ENCODE data around the gene LDHD.
A peak's percentile ranks its signal among the peaks of the same experiment; 100 is the strongest.

LDHD gene

GRCh38 chr16:75116081-75116910, at the start of gene LDHD:
Gene LDHD, minus strand, starts transcription at chr16:75116780. Its CDS starts 60 bp downstream, at chr16:75116720.
- no peak within 1 kb of the TSS for H3K4me3 ChIP-seq (ENCODE audit: low read length)
- peak; percentile 33 for DNase-seq (ENCODE audit: low read depth)
- TF ChIP-seq, protein P1, sequence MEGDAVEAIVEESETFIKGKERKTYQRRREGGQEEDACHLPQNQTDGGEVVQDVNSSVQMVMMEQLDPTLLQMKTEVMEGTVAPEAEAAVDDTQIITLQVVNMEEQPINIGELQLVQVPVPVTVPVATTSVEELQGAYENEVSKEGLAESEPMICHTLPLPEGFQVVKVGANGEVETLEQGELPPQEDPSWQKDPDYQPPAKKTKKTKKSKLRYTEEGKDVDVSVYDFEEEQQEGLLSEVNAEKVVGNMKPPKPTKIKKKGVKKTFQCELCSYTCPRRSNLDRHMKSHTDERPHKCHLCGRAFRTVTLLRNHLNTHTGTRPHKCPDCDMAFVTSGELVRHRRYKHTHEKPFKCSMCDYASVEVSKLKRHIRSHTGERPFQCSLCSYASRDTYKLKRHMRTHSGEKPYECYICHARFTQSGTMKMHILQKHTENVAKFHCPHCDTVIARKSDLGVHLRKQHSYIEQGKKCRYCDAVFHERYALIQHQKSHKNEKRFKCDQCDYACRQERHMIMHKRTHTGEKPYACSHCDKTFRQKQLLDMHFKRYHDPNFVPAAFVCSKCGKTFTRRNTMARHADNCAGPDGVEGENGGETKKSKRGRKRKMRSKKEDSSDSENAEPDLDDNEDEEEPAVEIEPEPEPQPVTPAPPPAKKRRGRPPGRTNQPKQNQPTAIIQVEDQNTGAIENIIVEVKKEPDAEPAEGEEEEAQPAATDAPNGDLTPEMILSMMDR (IDR thresholded peaks at IDR 0.05; ENCODE audit: insufficient read depth, low read depth, low read length, missing control alignments), result no peak

DNA sequence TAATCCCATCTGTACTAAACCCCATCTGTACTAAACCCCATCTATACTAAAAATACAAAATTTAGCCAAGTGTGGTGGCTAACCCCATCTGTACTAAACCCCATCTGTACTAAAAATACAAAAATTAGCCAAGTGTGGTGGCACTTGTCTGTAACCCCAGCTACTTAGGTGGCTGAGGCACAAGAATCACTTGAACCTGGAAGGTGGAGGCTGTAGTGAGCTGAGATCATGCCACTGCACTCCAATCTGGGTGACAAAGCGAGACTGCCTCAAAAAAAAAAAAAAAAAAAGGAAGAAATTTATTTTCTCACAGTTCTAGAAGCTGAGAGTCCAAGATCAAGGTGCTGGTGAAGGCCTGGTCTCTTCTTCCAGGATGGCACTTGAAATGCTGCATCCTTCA, 43.8 kb upstream of the LDHD start:
- no peak overlapping the region for H3K4me3 ChIP-seq (ENCODE audit: low read length)
- no peak for DNase-seq (ENCODE audit: low read depth)
- TF ChIP-seq, protein P1 (IDR thresholded peaks at IDR 0.05; ENCODE audit: insufficient read depth, low read depth, low read length, missing control alignments), result no peak

DNA sequence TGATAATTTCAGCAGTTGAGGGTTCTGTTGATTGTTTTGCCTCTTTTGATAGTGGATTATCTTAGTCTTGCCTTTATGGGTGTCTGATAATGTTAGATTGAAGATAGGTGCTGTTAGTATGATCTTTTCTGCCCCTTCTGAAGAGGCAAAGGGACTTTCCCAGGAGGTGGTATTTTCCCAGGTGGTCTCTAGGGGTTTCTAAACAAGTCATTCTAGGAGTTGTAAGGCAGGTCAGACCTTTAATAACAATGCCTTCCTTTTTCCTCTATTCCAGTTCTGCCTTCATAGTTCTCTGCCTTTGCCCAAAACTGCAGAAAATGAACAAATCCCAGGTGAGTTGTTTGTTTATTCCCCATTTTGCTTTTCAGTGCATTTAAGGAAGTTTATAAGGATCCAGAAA, 36.1 kb upstream of the LDHD start:
- no peak for DNase-seq (ENCODE audit: low read depth)
- TF ChIP-seq, protein P1 (IDR thresholded peaks at IDR 0.05; ENCODE audit: insufficient read depth, low read depth, low read length, missing control alignments), result no peak
- no peak overlapping the region for H3K4me3 ChIP-seq (ENCODE audit: low read length)

DNA sequence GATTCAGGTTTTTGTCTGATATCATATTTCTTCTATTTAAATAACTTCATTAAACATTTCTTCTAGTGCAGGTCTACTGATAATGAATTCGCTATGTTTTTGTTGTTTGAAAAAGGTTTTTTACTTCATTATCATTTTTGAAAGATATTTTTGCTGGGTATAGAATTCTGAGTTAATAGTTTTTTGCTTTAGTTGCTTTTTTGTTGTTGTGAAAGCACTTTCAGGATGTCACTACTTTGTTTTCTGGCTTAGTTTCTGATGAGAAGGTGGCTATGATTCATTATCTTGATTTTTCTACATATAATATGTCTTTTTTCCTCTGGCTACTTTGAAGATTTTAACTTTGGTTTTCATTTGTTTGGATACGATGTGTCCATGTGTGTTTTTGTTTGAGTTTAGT, 35.2 kb upstream of the LDHD start:
- TF ChIP-seq, protein P1 (IDR thresholded peaks at IDR 0.05; ENCODE audit: insufficient read depth, low read depth, low read length, missing control alignments), result no peak
- H3K4me3 ChIP-seq (ENCODE audit: low read length), result no peak overlapping the region
- no peak for DNase-seq (ENCODE audit: low read depth)

DNA sequence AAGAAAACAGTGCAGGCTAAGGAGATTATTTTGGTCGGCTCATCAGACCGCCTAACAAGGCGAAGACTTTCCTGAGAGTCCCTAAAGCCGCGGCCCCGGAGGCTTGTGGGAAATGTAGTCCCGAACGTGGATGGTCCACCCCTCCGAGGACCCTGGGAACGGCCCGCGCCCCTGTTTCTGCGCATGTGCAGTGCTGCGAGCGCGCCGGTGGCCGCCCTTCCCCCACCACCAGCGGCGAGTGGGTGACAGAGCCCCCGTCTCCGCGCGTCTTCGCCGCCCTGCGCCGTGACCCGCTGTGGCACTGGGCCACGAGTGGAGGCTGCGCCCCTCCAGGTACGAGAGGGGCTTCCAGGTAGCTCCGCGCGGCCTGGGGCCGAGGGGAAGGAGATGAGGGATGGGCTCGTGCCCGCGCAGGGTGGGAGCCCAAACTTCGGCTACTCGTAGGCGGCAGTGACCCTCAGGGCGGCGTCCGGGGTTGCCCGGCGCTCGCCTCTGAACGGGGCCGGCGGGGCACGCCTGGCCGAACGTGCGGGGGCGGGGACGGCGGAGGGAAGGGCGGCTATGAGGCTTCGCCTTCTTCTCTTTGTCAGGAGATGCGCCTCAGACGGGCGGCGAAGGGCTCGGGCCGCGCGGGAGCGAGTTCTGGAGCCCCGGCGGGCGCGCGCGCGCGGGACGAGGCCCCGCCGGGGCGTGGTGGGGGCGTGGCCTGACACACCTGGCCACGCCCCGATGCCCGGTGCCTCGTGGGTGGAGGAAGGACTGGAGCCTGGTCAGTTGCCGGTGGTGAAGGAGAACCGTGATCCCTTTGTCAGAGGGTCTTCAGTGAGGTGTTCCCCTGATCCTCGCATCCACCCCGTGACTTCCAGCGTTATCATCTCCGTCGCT, 32.0 kb upstream of the LDHD start, which contains the start of gene ZFP1:
ZFP1 (plus strand) TSS at position 214 of the 885 bp plus-strand sequence. CDS start 4,428 bp downstream, outside the sequence.
- peak within 1 kb of the TSS; percentile 86 for H3K4me3 ChIP-seq (ENCODE audit: low read length)
- TF ChIP-seq, protein P1 (IDR thresholded peaks at IDR 0.05; ENCODE audit: insufficient read depth, low read depth, low read length, missing control alignments), result no peak
- DNase-seq (ENCODE audit: low read depth), result peak; percentile 92

GRCh38 chr16:75147968-75148310, 31.4 kb upstream of the LDHD start:
- H3K4me3 ChIP-seq (ENCODE audit: low read length), result peak overlapping the region; percentile 86
- TF ChIP-seq, protein P1 (IDR thresholded peaks at IDR 0.05; ENCODE audit: insufficient read depth, low read depth, low read length, missing control alignments), result no peak
- DNase-seq (ENCODE audit: low read depth), result no peak

Data from epithelial cell of esophagus (primary cell).